H1 (cell line): ENCODE measurements around the gene NEURL1B. TPM values are rescaled to one million over a fixed set of nuclear protein-coding genes. Genes with fewer than 3 reads are reported as not detected.

Source experiments
- CTCF ChIA-PET: fragments of 300-600 bp; sonication (Branson Sonifier 250); formaldehyde crosslinking; loops from one replicate; lab custom pipeline; 2021; ENCODE audit not compliant: partially characterized antibody; lab: Charles Lee
- POLR2A ChIA-PET: fragments of 300-600 bp; sonication (Branson Sonifier 250); formaldehyde crosslinking; loops from one replicate; lab custom pipeline; 2021; ENCODE audit warnings: inconsistent platforms; ENCODE audit not compliant: partially characterized antibody; lab: Charles Lee
- DNase-seq, 2 experiments: peaks; one replicate each; pipeline versions ENCODE4 v3.0.0 to v3.0.0-alpha.2; 2010 to 2022; ENCODE audit warnings: low spot score in 2 of 2, low read depth in 1 of 2, mixed read lengths in 1 of 2
- FAIRE-seq: peaks from 2 replicates; lab custom pipeline; 2011; peaks lifted over from hg19 to GRCh38; lab: Jason Lieb, UNC
- H2AFZ ChIP-seq: 2 replicates; pipeline ENCODE4 v1.8.1; 2012; ENCODE audit warnings: low read length, inconsistent platforms
- H2AK5ac ChIP-seq: 2 replicates; pipeline ENCODE4 v1.6.1; 2013; ENCODE audit warnings: low read depth, low read length
- H2BK120ac ChIP-seq: replicated peaks from 2 replicates; pipeline ENCODE3; 2013; ENCODE audit warnings: low read depth, low read length, inconsistent platforms
- H2BK12ac ChIP-seq: 2 replicates; pipeline ENCODE4 v1.6.1; 2013; ENCODE audit warnings: low read depth, low read length
- H2BK15ac ChIP-seq: 2 replicates; pipeline ENCODE4 v1.6.1; 2013; ENCODE audit warnings: low read length
- H2BK20ac ChIP-seq: 2 replicates; pipeline ENCODE4 v1.6.1; 2013; ENCODE audit warnings: low read length
- H2BK5ac ChIP-seq: 2 replicates; pipeline ENCODE4 v1.6.1; 2013; ENCODE audit warnings: low read depth, low read length
- H3K14ac ChIP-seq: 2 replicates; pipeline ENCODE4 v1.6.1; 2013; ENCODE audit warnings: inconsistent platforms; ENCODE audit not compliant: insufficient read length
- H3K18ac ChIP-seq: 2 replicates; pipeline ENCODE4 v1.6.1; 2013; ENCODE audit warnings: low read length; ENCODE audit errors: extremely low read depth
- H3K23ac ChIP-seq: 2 replicates; pipeline ENCODE4 v1.6.1; 2013; ENCODE audit warnings: inconsistent platforms; ENCODE audit not compliant: insufficient read length
- H3K23me2 ChIP-seq: 2 replicates; pipeline ENCODE4 v1.6.1; 2013; ENCODE audit warnings: low read depth, low read length
- H3K27ac ChIP-seq: 2 replicates; pipeline ENCODE4 v1.6.1; 2011; ENCODE audit warnings: low read depth, low read length, inconsistent platforms
- H3K27me3 ChIP-seq, 4 experiments: replicated peaks in 1 of 4; 1 replicate in 1 of 4; 2 replicates in 3 of 4; pipeline versions ENCODE4 v1.6.1 to v1.8.1; 2011 to 2013; ENCODE audit warnings: low read length in 3 of 4, mild to moderate bottlenecking in 3 of 4, inconsistent platforms in 2 of 4, mixed read lengths in 2 of 4, moderate library complexity in 1 of 4; ENCODE audit not compliant: control insufficient read depth in 3 of 4, insufficient read depth in 3 of 4; ENCODE audit errors: extremely low read depth in 1 of 4
- H3K36me3 ChIP-seq, 4 experiments: 2 replicates each; pipeline versions ENCODE4 v1.6.1 to v1.8.1; 2011 to 2013; ENCODE audit warnings: mild to moderate bottlenecking in 4 of 4, low read length in 3 of 4, moderate library complexity in 2 of 4, control low read depth in 1 of 4, inconsistent platforms in 1 of 4; ENCODE audit not compliant: insufficient read depth in 4 of 4, control insufficient read depth in 2 of 4
- H3K4ac ChIP-seq: replicated peaks from 2 replicates; pipeline ENCODE3; 2013; ENCODE audit warnings: low read length, low read depth, mixed read lengths, inconsistent platforms; ENCODE audit not compliant: insufficient read length
- H3K4me1 ChIP-seq, 4 experiments: replicated peaks in 1 of 4; 1 replicate in 1 of 4; 2 replicates in 3 of 4; pipeline versions ENCODE4 v1.6.1 to v1.8.1; 2011 to 2013; ENCODE audit warnings: low read length in 3 of 4, inconsistent platforms in 2 of 4, mixed read lengths in 1 of 4; ENCODE audit not compliant: insufficient read depth in 4 of 4, control insufficient read depth in 3 of 4
- H3K4me2 ChIP-seq, 2 experiments: 2 replicates each; pipeline versions ENCODE4 v1.6.1 to v1.8.1; 2011 to 2013; ENCODE audit warnings: low read depth in 2 of 2, low read length in 2 of 2, control low read depth in 1 of 2, inconsistent platforms in 1 of 2, mild to moderate bottlenecking in 1 of 2; ENCODE audit not compliant: insufficient read depth in 1 of 2
- H3K4me3 ChIP-seq, 4 experiments: fragments of 200-600, 300-600 bp in 1 of 4; sonication (generic), shearing (Covaris generic), sonication (Bioruptor Twin) in 1 of 4; 2 replicates each; pipeline versions ENCODE4 v1.5.1 to v1.8.1; 2011 to 2016; ENCODE audit warnings: low read length in 4 of 4, low read depth in 3 of 4, control low read depth in 2 of 4, inconsistent platforms in 2 of 4, mild to moderate bottlenecking in 2 of 4, mixed read lengths in 1 of 4, moderate library complexity in 1 of 4; ENCODE audit not compliant: insufficient read depth in 2 of 4; ENCODE audit errors: extremely low read depth in 1 of 4
- H3K56ac ChIP-seq: replicated peaks from 2 replicates; pipeline ENCODE3; 2013; ENCODE audit warnings: low read depth, mild to moderate bottlenecking, mixed read lengths, low read length, inconsistent platforms; ENCODE audit not compliant: insufficient read length
- H3K79me1 ChIP-seq: 2 replicates; pipeline ENCODE4 v1.6.1; 2013; ENCODE audit warnings: low read depth, low read length, control low read depth
- H3K79me2 ChIP-seq, 2 experiments: 2 replicates each; pipeline versions ENCODE4 v1.6.1 to v1.8.1; 2012 to 2013; ENCODE audit warnings: low read length in 2 of 2, mild to moderate bottlenecking in 2 of 2, inconsistent platforms in 1 of 2; ENCODE audit not compliant: insufficient read depth in 2 of 2, control insufficient read depth in 1 of 2
- H3K9ac ChIP-seq, 4 experiments: replicated peaks in 1 of 4; 1 replicate in 1 of 4; 2 replicates in 3 of 4; pipeline versions ENCODE4 v1.6.1 to v1.8.1; 2011 to 2013; ENCODE audit warnings: low read depth in 3 of 4, low read length in 3 of 4, control low read depth in 2 of 4, mild to moderate bottlenecking in 2 of 4, moderate library complexity in 2 of 4, inconsistent platforms in 1 of 4; ENCODE audit errors: extremely low read depth in 1 of 4
- H3K9me3 ChIP-seq, 2 experiments: 2 replicates each; pipeline versions ENCODE4 v1.6.1 to v1.8.1; 2012 to 2013; ENCODE audit warnings: mild to moderate bottlenecking in 2 of 2, moderate library complexity in 2 of 2, control low read depth in 1 of 2, inconsistent platforms in 1 of 2, low read depth in 1 of 2, low read length in 1 of 2, mixed read lengths in 1 of 2; ENCODE audit not compliant: insufficient read depth in 2 of 2
- H4K20me1 ChIP-seq, 2 experiments: replicated peaks in 1 of 2; 2 replicates each; pipeline versions ENCODE3 to v1.8.1; 2011 to 2013; ENCODE audit warnings: inconsistent platforms in 2 of 2, low read length in 2 of 2, mild to moderate bottlenecking in 1 of 2; ENCODE audit not compliant: insufficient read depth in 2 of 2, control insufficient read depth in 1 of 2
- H4K5ac ChIP-seq: 2 replicates; pipeline ENCODE4 v1.6.1; 2013; ENCODE audit warnings: low read length, low read depth, mixed read lengths, inconsistent platforms; ENCODE audit not compliant: insufficient read length
- H4K8ac ChIP-seq: 2 replicates; pipeline ENCODE4 v1.8.0; 2013; ENCODE audit warnings: mild to moderate bottlenecking, moderate library complexity, low read length, inconsistent platforms; ENCODE audit not compliant: insufficient read depth; ENCODE audit errors: extremely low read depth
- H4K91ac ChIP-seq: replicated peaks from 2 replicates; pipeline ENCODE3; 2013; ENCODE audit warnings: low read length, mixed read lengths, inconsistent platforms; ENCODE audit not compliant: insufficient read length
- TAF7 ChIP-seq: optimal IDR thresholded peaks from 2 replicates; pipeline ENCODE3; 2011; ENCODE audit warnings: low read depth, mild to moderate bottlenecking, inconsistent platforms, low read length, moderate library complexity, borderline replicate concordance
- USF2 ChIP-seq: IDR thresholded peaks from 2 replicates; pipeline ENCODE4 v1.6.1; 2011; ENCODE audit warnings: low read length, improper control_type of control experiment
- WGBS, 2 experiments: shearing (Covaris generic) in 1 of 2; methylation state at CpG; one replicate each; pipeline versions ENCODE4 v1.1.6 to v1.1.7; 2013 to 2015; ENCODE audit warnings: low lambda C conversion rate in 2 of 2, mixed read lengths in 2 of 2, inconsistent platforms in 1 of 2, low coverage in 1 of 2, missing lambda C conversion rate in 1 of 2; ENCODE audit not compliant: insufficient replicate concordance in 2 of 2, insufficient coverage in 1 of 2, insufficient read length in 1 of 2; ENCODE audit errors: extremely low coverage in 1 of 2, missing lambda C conversion rate in 1 of 2; 5-methylcytosine and 5-hydroxymethylcytosine counted together
- polyA plus RNA-seq, 7 experiments: library from polyadenylated mRNA; depleted of rRNA in 3 of 7; stranded (reverse) in 5 of 7; unstranded in 2 of 7; fragments of >200 nt in 5 of 7; fragments of 200-250 nt in 2 of 7; gene quantifications; 1 replicate in 5 of 7; 2 replicates in 1 of 7; 4 replicates in 1 of 7; pipeline versions ENCODE4 v1.2.1 to v1.2.3, GENCODE V29; 2011 to 2013; ENCODE audit warnings: missing spikeins in 2 of 7, mixed read lengths in 2 of 7
- total RNA-seq: library from RNA; stranded (reverse); fragmentation: NEBNext Ultra II Directional; extraction: Animal tissue kit (Norgen Biotek cat#: 25700); gene quantifications from 2 replicates; pipeline ENCODE4 v1.2.1, GENCODE V29; 2021

Gene NEURL1B
- total and polyA plus RNA-seq, 2 of the 8 experiments (the other 6 are each of a cell fraction or from before 2014, with no cell fraction given), result 3.3 to 6.1 TPM

DNA sequence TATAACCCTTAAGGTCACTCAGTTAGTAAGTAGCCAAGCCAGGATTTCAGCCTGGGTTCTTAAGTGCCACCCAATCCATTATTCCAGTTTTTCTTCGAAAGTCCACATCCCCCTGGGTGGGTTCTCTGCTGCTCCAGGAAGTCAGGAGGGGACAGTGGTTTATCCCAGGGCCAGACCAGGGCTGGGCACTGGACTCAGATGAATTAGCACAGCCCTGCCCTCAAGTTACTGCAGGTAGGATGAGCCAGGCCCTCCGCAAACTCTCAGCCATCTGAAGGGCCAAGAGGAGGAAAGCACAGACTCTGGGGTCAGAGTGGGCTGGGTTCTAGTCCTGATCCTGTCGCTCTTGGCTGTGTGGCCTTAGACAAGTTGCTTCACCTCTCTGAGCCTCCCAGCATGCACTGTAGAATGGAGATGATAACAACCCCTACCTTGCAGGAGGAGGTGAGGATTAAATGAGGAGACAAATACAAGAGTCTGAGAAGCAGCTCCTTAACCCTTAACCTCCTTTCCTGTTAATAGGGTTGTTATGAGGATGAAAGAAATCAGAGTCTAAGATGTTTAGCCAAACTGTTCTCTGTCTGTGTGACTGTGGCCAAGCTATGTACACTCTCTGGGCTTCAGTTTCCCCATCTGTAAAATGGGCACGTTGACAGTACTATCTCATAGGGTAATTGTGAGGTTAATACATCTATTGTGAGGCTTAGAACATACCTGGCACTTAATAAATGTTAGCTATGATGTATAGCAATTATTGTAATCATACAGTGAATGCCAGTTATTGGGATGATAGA is 6.8 kb upstream of the NEURL1B start:
- no peak overlapping the region for H2BK20ac ChIP-seq
- ChIA-PET POLR2A (interaction anchor here (0.6 kb wide), 1 partner anchor 181 kb away, joined by 3 read pairs; no protein-coding TSS in a partner anchor), CTCF (interaction anchor here (0.7 to 1.6 kb wide), 8 partner anchors 9 to 155 kb away, joined by 3 to 5 read pairs (median 3); no protein-coding TSS in a partner anchor)
- H3K14ac ChIP-seq, result no peak overlapping the region
- H3K4me3 ChIP-seq, result no peak overlapping the region
- no peak overlapping the region for H3K9ac ChIP-seq
- H2AFZ ChIP-seq, result no peak overlapping the region
- H3K18ac ChIP-seq, result no peak overlapping the region
- no peak overlapping the region for H3K27ac ChIP-seq
- H3K56ac ChIP-seq, result no peak overlapping the region
- no peak overlapping the region for H2AK5ac ChIP-seq
- H4K20me1 ChIP-seq, result no peaks in the 10 kb centered on the region
- H3K79me1 ChIP-seq, result no peaks in the 10 kb centered on the region
- no peak overlapping the region for H3K4ac ChIP-seq
- no peak overlapping the region for H4K8ac ChIP-seq
- WGBS, 2 experiments, result 79% methylated on average over 4 of the region's 4 CpGs; no CpG with 5 or more reads in 1 of the 2 experiments
- H3K4me1 ChIP-seq, result peaks cover 0 to 4% (median 0%) of the 10 kb centered on the region in 4 experiments; a peak in 1 of 7 replicates
- H3K27me3 ChIP-seq, result no peaks in the 10 kb centered on the region; a peak in 2 of 7 replicates
- no peaks in the 10 kb centered on the region for H3K36me3 ChIP-seq
- H2BK15ac ChIP-seq, result no peak overlapping the region
- no peaks in the 10 kb centered on the region for H3K9me3 ChIP-seq
- H3K23me2 ChIP-seq, result no peaks in the 10 kb centered on the region
- H3K23ac ChIP-seq, result no peak overlapping the region
- FAIRE-seq (no peak), DNase-seq (no peak)
- H2BK5ac ChIP-seq, result no peak overlapping the region
- TF ChIP-seq TAF7, result no peak
- TF ChIP-seq USF2, result no peak
- no peak overlapping the region for H2BK120ac ChIP-seq
- no peak overlapping the region for H3K4me2 ChIP-seq
- H2BK12ac ChIP-seq, result no peak overlapping the region
- no peak overlapping the region for H4K91ac ChIP-seq
- no peak overlapping the region for H4K5ac ChIP-seq
- H3K79me2 ChIP-seq, result no peaks in the 10 kb centered on the region
